ENCODE measurements around the gene KDM8.
A peak's percentile ranks its signal among the peaks of the same experiment; 100 is the strongest.

KDM8 gene

GRCh38 chr16:27224741-27225300 lies 21.5 kb downstream of the KDM8 start:
- Histone ChIP-seq H3K27ac (replicated peaks; ENCODE audit: low read length) (no peak overlapping the region), H3K4ac (ENCODE audit: low read length) (no peak overlapping the region), H2BK5ac (ENCODE audit: low read length) (no peak overlapping the region), H3K4me1 (ENCODE audit: control insufficient read depth in 2 of 2, insufficient read depth in 1 of 2, low read depth in 1 of 2, low read length in 2 of 2) (no peaks in the 10 kb centered on the region), H3K18ac (ENCODE audit: low read length) (no peak overlapping the region), H3K23ac (ENCODE audit: low read depth, low read length, poor library complexity) (no peak overlapping the region), H4K8ac (ENCODE audit: low read depth, low read length) (no peak overlapping the region), H3K14ac (ENCODE audit: low read length) (no peak overlapping the region), H2AK5ac (ENCODE audit: low read depth, low read length) (no peak overlapping the region), H2BK15ac (ENCODE audit: low read length) (no peak overlapping the region), H2AFZ (ENCODE audit: low read length) (no peak overlapping the region), H2BK12ac (ENCODE audit: low read length) (no peak overlapping the region), H3K9ac (ENCODE audit: low read depth, low read length, poor library complexity) (no peak overlapping the region), H3K9me3 (replicated peaks in 1 of 2; ENCODE audit: control insufficient read depth in 2 of 2, insufficient read depth in 1 of 2, low read depth in 1 of 2, low read length in 2 of 2) (no peaks in the 10 kb centered on the region), H2BK120ac (ENCODE audit: low read depth, low read length) (no peak overlapping the region), H3K36me3 (replicated peaks in 1 of 2; ENCODE audit: control insufficient read depth in 2 of 2, insufficient read depth in 2 of 2, low read length in 2 of 2) (peaks cover 11 to 33% of the 10 kb centered on the region in 2 donors), H3K27me3 (ENCODE audit: control insufficient read depth in 3 of 3, insufficient read depth in 3 of 3, low read depth in 1 of 3, low read length in 3 of 3) (no peaks in the 10 kb centered on the region), H3K4me2 (ENCODE audit: insufficient read depth, low read length, poor library complexity, severe bottlenecking) (no peak overlapping the region), H3K4me3 (ENCODE audit: low read length in 2 of 2) (no peak overlapping the region), H4K91ac (ENCODE audit: low read depth, low read length, poor library complexity) (no peak overlapping the region), H3K79me1 (ENCODE audit: low read depth, low read length) (no peaks in the 10 kb centered on the region)
- no peak for DNase-seq (ENCODE audit: low spot score)
- no CpG with 5 or more reads among the region's 19 CpGs for WGBS, 2 donors (ENCODE audit: extremely low coverage in 2 of 2, insufficient read length in 2 of 2, insufficient replicate concordance in 1 of 2)

- Histone ChIP-seq H3K4me3 (ENCODE audit: low read length in 2 of 2) (no peak overlapping the region), H2BK120ac (ENCODE audit: low read depth, low read length) (no peak overlapping the region), H3K23ac (ENCODE audit: low read depth, low read length, poor library complexity) (no peak overlapping the region), H2BK15ac (ENCODE audit: low read length) (no peak overlapping the region), H3K4ac (ENCODE audit: low read length) (no peak overlapping the region), H3K4me1 (ENCODE audit: control insufficient read depth in 2 of 2, insufficient read depth in 1 of 2, low read depth in 1 of 2, low read length in 2 of 2) (no peaks in the 10 kb centered on the region), H3K27ac (replicated peaks; ENCODE audit: low read length) (no peak overlapping the region), H2AFZ (ENCODE audit: low read length) (no peak overlapping the region), H3K9ac (ENCODE audit: low read depth, low read length, poor library complexity) (peak overlapping the region; percentile 50), H3K27me3 (ENCODE audit: control insufficient read depth in 3 of 3, insufficient read depth in 3 of 3, low read depth in 1 of 3, low read length in 3 of 3) (no peaks in the 10 kb centered on the region), H2BK12ac (ENCODE audit: low read length) (no peak overlapping the region), H3K4me2 (ENCODE audit: insufficient read depth, low read length, poor library complexity, severe bottlenecking) (no peak overlapping the region), H3K14ac (ENCODE audit: low read length) (no peak overlapping the region), H3K79me1 (ENCODE audit: low read depth, low read length) (peaks cover 1% of the 10 kb centered on the region), H3K36me3 (replicated peaks in 1 of 2; ENCODE audit: control insufficient read depth in 2 of 2, insufficient read depth in 2 of 2, low read length in 2 of 2) (peaks cover 11 to 41% of the 10 kb centered on the region in 2 donors), H4K91ac (ENCODE audit: low read depth, low read length, poor library complexity) (no peak overlapping the region), H4K8ac (ENCODE audit: low read depth, low read length) (no peak overlapping the region), H2BK5ac (ENCODE audit: low read length) (no peak overlapping the region), H3K18ac (ENCODE audit: low read length) (no peak overlapping the region), H2AK5ac (ENCODE audit: low read depth, low read length) (peak overlapping the region; percentile 42), H3K9me3 (replicated peaks in 1 of 2; ENCODE audit: control insufficient read depth in 2 of 2, insufficient read depth in 1 of 2, low read depth in 1 of 2, low read length in 2 of 2) (no peaks in the 10 kb centered on the region)
- WGBS, 2 donors (ENCODE audit: extremely low coverage in 2 of 2, insufficient read length in 2 of 2, insufficient replicate concordance in 1 of 2), result no CpG with 5 or more reads among the region's 27 CpGs
- DNase-seq (ENCODE audit: low spot score), result no peak
Observed at GRCh38 chr16:27225536-27226360, 22.4 kb downstream of the KDM8 start.

GRCh38 chr16:27226476-27226875 lies 23.1 kb downstream of the KDM8 start:
- Histone ChIP-seq H4K91ac (ENCODE audit: low read depth, low read length, poor library complexity) (no peak overlapping the region), H3K36me3 (replicated peaks in 1 of 2; ENCODE audit: control insufficient read depth in 2 of 2, insufficient read depth in 2 of 2, low read length in 2 of 2) (peaks cover 14 to 46% of the 10 kb centered on the region in 2 donors), H2BK120ac (ENCODE audit: low read depth, low read length) (peak overlapping the region; percentile 14), H3K4ac (ENCODE audit: low read length) (no peak overlapping the region), H2AFZ (ENCODE audit: low read length) (no peak overlapping the region), H3K9me3 (replicated peaks in 1 of 2; ENCODE audit: control insufficient read depth in 2 of 2, insufficient read depth in 1 of 2, low read depth in 1 of 2, low read length in 2 of 2) (no peaks in the 10 kb centered on the region), H3K14ac (ENCODE audit: low read length) (peak overlapping the region; percentile 50), H3K9ac (ENCODE audit: low read depth, low read length, poor library complexity) (peak overlapping the region; percentile 40), H2BK5ac (ENCODE audit: low read length) (no peak overlapping the region), H3K27ac (replicated peaks; ENCODE audit: low read length) (no peak overlapping the region), H2AK5ac (ENCODE audit: low read depth, low read length) (no peak overlapping the region), H3K18ac (ENCODE audit: low read length) (no peak overlapping the region), H2BK12ac (ENCODE audit: low read length) (no peak overlapping the region), H3K4me2 (ENCODE audit: insufficient read depth, low read length, poor library complexity, severe bottlenecking) (no peak overlapping the region), H4K8ac (ENCODE audit: low read depth, low read length) (no peak overlapping the region), H3K79me1 (ENCODE audit: low read depth, low read length) (peaks cover 1% of the 10 kb centered on the region), H3K4me3 (ENCODE audit: low read length in 2 of 2) (no peak overlapping the region), H3K4me1 (ENCODE audit: control insufficient read depth in 2 of 2, insufficient read depth in 1 of 2, low read depth in 1 of 2, low read length in 2 of 2) (no peaks in the 10 kb centered on the region), H2BK15ac (ENCODE audit: low read length) (no peak overlapping the region), H3K27me3 (ENCODE audit: control insufficient read depth in 3 of 3, insufficient read depth in 3 of 3, low read depth in 1 of 3, low read length in 3 of 3) (no peaks in the 10 kb centered on the region), H3K23ac (ENCODE audit: low read depth, low read length, poor library complexity) (no peak overlapping the region)
- no peak for DNase-seq (ENCODE audit: low spot score)
- no CpG with 5 or more reads among the region's 20 CpGs for WGBS, 2 donors (ENCODE audit: extremely low coverage in 2 of 2, insufficient read length in 2 of 2, insufficient replicate concordance in 1 of 2)

- WGBS, 2 donors (ENCODE audit: extremely low coverage in 2 of 2, insufficient read length in 2 of 2, insufficient replicate concordance in 1 of 2), result no CpG with 5 or more reads among the region's 16 CpGs
- H2AK5ac ChIP-seq (ENCODE audit: low read depth, low read length), result no peak overlapping the region
- no peak overlapping the region for H2BK12ac ChIP-seq (ENCODE audit: low read length)
- no peak overlapping the region for H2BK120ac ChIP-seq (ENCODE audit: low read depth, low read length)
- H4K91ac ChIP-seq (ENCODE audit: low read depth, low read length, poor library complexity), result no peak overlapping the region
- H3K27me3 ChIP-seq (ENCODE audit: control insufficient read depth in 3 of 3, insufficient read depth in 3 of 3, low read depth in 1 of 3, low read length in 3 of 3), result no peaks in the 10 kb centered on the region
- H3K9me3 ChIP-seq (replicated peaks in 1 of 2; ENCODE audit: control insufficient read depth in 2 of 2, insufficient read depth in 1 of 2, low read depth in 1 of 2, low read length in 2 of 2), result no peaks in the 10 kb centered on the region
- H3K4me1 ChIP-seq (ENCODE audit: control insufficient read depth in 2 of 2, insufficient read depth in 1 of 2, low read depth in 1 of 2, low read length in 2 of 2), result no peaks in the 10 kb centered on the region
- H3K4me2 ChIP-seq (ENCODE audit: insufficient read depth, low read length, poor library complexity, severe bottlenecking), result no peak overlapping the region
- no peak overlapping the region for H2BK5ac ChIP-seq (ENCODE audit: low read length)
- no peak overlapping the region for H4K8ac ChIP-seq (ENCODE audit: low read depth, low read length)
- no peak overlapping the region for H2BK15ac ChIP-seq (ENCODE audit: low read length)
- no peak overlapping the region for H3K4ac ChIP-seq (ENCODE audit: low read length)
- H3K18ac ChIP-seq (ENCODE audit: low read length), result no peak overlapping the region
- H2AFZ ChIP-seq (ENCODE audit: low read length), result no peak overlapping the region
- H3K4me3 ChIP-seq (ENCODE audit: low read length in 2 of 2), result peak overlapping the region in 1 of 2 donors; percentile 6
- H3K14ac ChIP-seq (ENCODE audit: low read length), result no peak overlapping the region
- peaks cover 14 to 53% of the 10 kb centered on the region in 2 donors for H3K36me3 ChIP-seq (replicated peaks in 1 of 2; ENCODE audit: control insufficient read depth in 2 of 2, insufficient read depth in 2 of 2, low read length in 2 of 2)
- no peak for DNase-seq (ENCODE audit: low spot score)
- H3K23ac ChIP-seq (ENCODE audit: low read depth, low read length, poor library complexity), result no peak overlapping the region
- H3K9ac ChIP-seq (ENCODE audit: low read depth, low read length, poor library complexity), result peak overlapping the region; percentile 47
- peaks cover 1% of the 10 kb centered on the region for H3K79me1 ChIP-seq (ENCODE audit: low read depth, low read length)
- H3K27ac ChIP-seq (replicated peaks; ENCODE audit: low read length), result no peak overlapping the region
Observed at GRCh38 chr16:27226976-27227705, 23.8 kb downstream of the KDM8 start.
